Liver (tissue), 9 donors: ENCODE measurements around the gene TPM4. TPM values are rescaled to one million over a fixed set of nuclear protein-coding genes. Genes with fewer than 3 reads are reported as not detected.

Experiments
- DNase-seq: peaks from one replicate; pipeline ENCODE4 v3.0.0-alpha.2; 2017; ENCODE audit warnings: low spot score
- H3K27ac ChIP-seq, 2 donors: one replicate each; pipeline ENCODE4 v1.7.0; 2013; ENCODE audit warnings: inconsistent platforms in 2 of 2, low read length in 2 of 2, control low read depth in 1 of 2, low read depth in 1 of 2, mild to moderate bottlenecking in 1 of 2
- H3K27me3 ChIP-seq, 4 donors: one replicate each; pipeline versions ENCODE4 v1.6.1 to v1.7.0; 2013; ENCODE audit warnings: low read length in 3 of 4, inconsistent platforms in 1 of 4, mild to moderate bottlenecking in 1 of 4, moderate library complexity in 1 of 4; ENCODE audit not compliant: control insufficient read depth in 4 of 4, insufficient read depth in 4 of 4
- H3K36me3 ChIP-seq, 4 donors: one replicate each; pipeline versions ENCODE4 v1.6.1 to v1.7.0; 2013; ENCODE audit warnings: low read length in 3 of 4, mild to moderate bottlenecking in 3 of 4, low read depth in 1 of 4, moderate library complexity in 1 of 4; ENCODE audit not compliant: control insufficient read depth in 4 of 4, insufficient read depth in 3 of 4
- H3K4me1 ChIP-seq, 4 donors: one replicate each; pipeline versions ENCODE4 v1.6.1 to v1.7.0; 2013; ENCODE audit warnings: low read length in 3 of 4, mild to moderate bottlenecking in 3 of 4, moderate library complexity in 1 of 4; ENCODE audit not compliant: control insufficient read depth in 4 of 4, insufficient read depth in 4 of 4
- H3K4me3 ChIP-seq, 3 donors: one replicate each; pipeline versions ENCODE4 v1.6.1 to v1.7.0; 2013; ENCODE audit warnings: low read length in 3 of 3, control low read depth in 1 of 3, low read depth in 1 of 3, mild to moderate bottlenecking in 1 of 3
- H3K9ac ChIP-seq, 2 donors: one replicate each; pipeline ENCODE4 v1.7.0; 2013; ENCODE audit warnings: low read length in 2 of 2, mild to moderate bottlenecking in 2 of 2, moderate library complexity in 2 of 2, control low read depth in 1 of 2, low read depth in 1 of 2
- H3K9me3 ChIP-seq, 4 donors: one replicate each; pipeline versions ENCODE4 v1.6.1 to v1.7.0; 2013; ENCODE audit warnings: low read length in 3 of 4; ENCODE audit not compliant: control insufficient read depth in 4 of 4
- ATF3 ChIP-seq: IDR thresholded peaks from 2 replicates; pipeline ENCODE4 v1.6.1; 2016; ENCODE audit warnings: antibody characterized with exemption
- CTCF ChIP-seq: fragments of 150-350 bp; IDR thresholded peaks from 2 replicates; pipeline ENCODE4 v1.5.1; 2017; ENCODE audit warnings: improper control_type of control experiment, low read depth, low read length; ENCODE audit not compliant: missing input control
- EGR1 ChIP-seq, 2 donors: IDR thresholded peaks; 2 replicates each; pipeline ENCODE4 v1.6.1; 2016 to 2018; ENCODE audit warnings: antibody characterized with exemption in 2 of 2, low read depth in 2 of 2
- FOXA1 ChIP-seq: IDR thresholded peaks from 2 replicates; pipeline ENCODE4 v1.6.1; 2016; ENCODE audit warnings: antibody characterized with exemption
- FOXA2 ChIP-seq: IDR thresholded peaks from 2 replicates; pipeline ENCODE4 v1.6.1; 2016; ENCODE audit warnings: antibody characterized with exemption
- GABPA ChIP-seq, 2 donors: IDR thresholded peaks in 1 of 2; conservative IDR thresholded peaks in 1 of 2; 2 replicates each; pipeline ENCODE4 v1.6.1; 2016; ENCODE audit warnings: antibody characterized with exemption in 2 of 2, mild to moderate bottlenecking in 1 of 2, moderate library complexity in 1 of 2
- HNF4A ChIP-seq, 2 donors: conservative IDR thresholded peaks; 2 replicates each; pipeline ENCODE4 v1.6.1; 2016; ENCODE audit warnings: antibody characterized with exemption in 2 of 2, mild to moderate bottlenecking in 2 of 2
- HNF4G ChIP-seq: IDR thresholded peaks from 2 replicates; pipeline ENCODE4 v1.6.1; 2016; ENCODE audit warnings: antibody characterized with exemption
- JUND ChIP-seq, 2 donors: IDR thresholded peaks; 2 replicates each; pipeline ENCODE4 v1.6.1; 2016; ENCODE audit warnings: antibody characterized with exemption in 2 of 2
- MAX ChIP-seq: IDR thresholded peaks from 2 replicates; pipeline ENCODE4 v1.6.1; 2016; ENCODE audit warnings: antibody characterized with exemption
- NR2F2 ChIP-seq: IDR thresholded peaks from 2 replicates; pipeline ENCODE4 v1.6.1; 2016; ENCODE audit warnings: antibody characterized with exemption
- RAD21 ChIP-seq, 2 donors: IDR thresholded peaks; 2 replicates each; pipeline ENCODE4 v1.6.1; 2016; ENCODE audit warnings: antibody characterized with exemption in 2 of 2, mild to moderate bottlenecking in 2 of 2
- REST ChIP-seq: IDR thresholded peaks from 2 replicates; pipeline ENCODE4 v1.6.1; 2016; ENCODE audit warnings: antibody characterized with exemption, mild to moderate bottlenecking
- RXRA ChIP-seq, 2 donors: IDR thresholded peaks; 2 replicates each; pipeline ENCODE4 v1.6.1; 2017 to 2018; ENCODE audit warnings: antibody characterized with exemption in 2 of 2, mild to moderate bottlenecking in 1 of 2
- SP1 ChIP-seq: IDR thresholded peaks from 2 replicates; pipeline ENCODE4 v1.6.1; 2018; ENCODE audit warnings: antibody characterized with exemption, mild to moderate bottlenecking
- TAF1 ChIP-seq: conservative IDR thresholded peaks from 2 replicates; pipeline ENCODE4 v1.6.1; 2016; ENCODE audit warnings: antibody characterized with exemption, mild to moderate bottlenecking
- YY1 ChIP-seq: IDR thresholded peaks from 2 replicates; pipeline ENCODE4 v1.6.1; 2016; ENCODE audit warnings: antibody characterized with exemption, mild to moderate bottlenecking
- ZBTB33 ChIP-seq: IDR thresholded peaks from 2 replicates; pipeline ENCODE4 v1.6.1; 2016; ENCODE audit warnings: antibody characterized with exemption
- WGBS: extraction: QIAGEN DNeasy Blood & Tissue Kit; methylation state at CpG from one replicate; pipeline ENCODE4 v1.1.7; 2013; 5-methylcytosine and 5-hydroxymethylcytosine counted together
- polyA plus RNA-seq, 2 donors: library from polyadenylated mRNA; stranded (reverse) in 1 of 2; unstranded in 1 of 2; fragments of 200-250 nt in 1 of 2; fragments of >200 nt in 1 of 2; fragmentation: Nextera tagmentation in 1 of 2; extraction: Ambion mirVana in 1 of 2; gene quantifications; one replicate each; pipeline versions ENCODE4 v1.2.1 to v1.2.3, GENCODE V29; 2013 to 2015
- total RNA-seq, 2 donors: library from RNA; depleted of rRNA; stranded (reverse); fragments of >200 nt; gene quantifications; one replicate each; pipeline ENCODE4 v1.2.3, GENCODE V29; 2014
- donor health status: healthy.
- donor health status: healthy.
- donor health status: healthy.
- donor health status: healthy.
- donor health status: healthy.

Gene TPM4
- total and polyA plus RNA-seq, 4 donors: 19.8 to 59.9 (median 43.4) TPM

- TF ChIP-seq CTCF (no peak), GABPA (IDR thresholded peaks at IDR 0.05 in 1 of 2, conservative IDR thresholded peaks at IDR 0.05 in 1 of 2) (no peak)
These were observed 45.7 kb downstream of the TPM4 start (continued) for GRCh38 chr19:16121967-16122366.

GRCh38 chr19:16124953-16125352 is 48.7 kb downstream of the TPM4 start:
- peaks cover 24 to 80% (median 56%) of the 10 kb centered on the region in 4 donors for H3K36me3 ChIP-seq
- DNase-seq: no peak
- TF ChIP-seq CTCF (no peak), NR2F2 (no peak), RAD21 (IDR thresholded peaks at IDR 0.05) (no peak), RXRA (IDR thresholded peaks at IDR 0.05) (no peak), MAX (no peak), REST (no peak), FOXA2 (no peak), TAF1 (no peak), ZBTB33 (no peak), JUND (IDR thresholded peaks at IDR 0.05) (no peak), EGR1 (IDR thresholded peaks at IDR 0.05; ENCODE audit: low read depth in 2 of 2) (no peak), GABPA (IDR thresholded peaks at IDR 0.05 in 1 of 2, conservative IDR thresholded peaks at IDR 0.05 in 1 of 2) (no peak), SP1 (no peak), HNF4G (no peak), YY1 (no peak), ATF3 (no peak), FOXA1 (no peak), HNF4A (conservative IDR thresholded peaks at IDR 0.05) (no peak)
- no peak overlapping the region for H3K9ac ChIP-seq
- H3K4me3 ChIP-seq: no peak overlapping the region
- no peak overlapping the region for H3K27ac ChIP-seq
- H3K27me3 ChIP-seq: no peaks in the 10 kb centered on the region
- no peaks in the 10 kb centered on the region for H3K9me3 ChIP-seq
- WGBS: 97% methylated on average over 14 of the region's 14 CpGs
- H3K4me1 ChIP-seq: peaks cover 0 to 4% (median 1%) of the 10 kb centered on the region in 4 donors
